ENCODE measurements around the gene GLIS1. TPM values are rescaled to one million over a fixed set of nuclear protein-coding genes. Genes with fewer than 3 reads are reported as not detected.

GLIS1 gene
- total and polyA plus RNA-seq, 8 donors = 0.20 to 4.8 (median 0.55) TPM; not detected in 1

DNA sequence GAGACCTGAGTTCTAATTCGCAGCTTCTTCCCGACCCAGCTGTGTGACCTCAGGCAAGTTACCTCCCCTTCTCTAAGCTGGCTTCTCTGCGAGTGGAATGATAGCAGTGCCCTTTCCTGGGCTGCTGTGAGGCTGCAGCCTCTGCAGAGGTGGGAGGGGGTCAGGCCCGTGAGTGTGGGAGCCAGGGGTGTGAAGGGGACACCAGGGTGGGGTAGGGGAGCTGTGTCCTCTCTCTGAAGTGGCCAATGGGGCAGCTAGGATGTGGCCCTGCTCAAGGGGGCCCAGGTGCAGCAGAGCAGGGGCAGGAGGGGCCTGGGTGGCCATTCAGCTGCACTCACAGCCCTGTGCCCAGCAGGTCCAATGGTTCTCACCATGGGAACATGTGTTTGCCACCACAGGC, 255.3 kb downstream of the GLIS1 start:
- Histone ChIP-seq H3K27ac (no peak overlapping the region), H3K4me1 (peaks cover 0 to 7% (median 4%) of the 10 kb centered on the region in 4 donors), H3K9me3 (no peaks in the 10 kb centered on the region), H3K4me3 (no peak overlapping the region), H3K36me3 (no peaks in the 10 kb centered on the region), H3K27me3 (peaks cover 0 to 34% (median 21%) of the 10 kb centered on the region in 3 donors)
- TF ChIP-seq POLR2AphosphoS5 (IDR thresholded peaks at IDR 0.05) = no peak
- TF ChIP-seq, protein P1, sequence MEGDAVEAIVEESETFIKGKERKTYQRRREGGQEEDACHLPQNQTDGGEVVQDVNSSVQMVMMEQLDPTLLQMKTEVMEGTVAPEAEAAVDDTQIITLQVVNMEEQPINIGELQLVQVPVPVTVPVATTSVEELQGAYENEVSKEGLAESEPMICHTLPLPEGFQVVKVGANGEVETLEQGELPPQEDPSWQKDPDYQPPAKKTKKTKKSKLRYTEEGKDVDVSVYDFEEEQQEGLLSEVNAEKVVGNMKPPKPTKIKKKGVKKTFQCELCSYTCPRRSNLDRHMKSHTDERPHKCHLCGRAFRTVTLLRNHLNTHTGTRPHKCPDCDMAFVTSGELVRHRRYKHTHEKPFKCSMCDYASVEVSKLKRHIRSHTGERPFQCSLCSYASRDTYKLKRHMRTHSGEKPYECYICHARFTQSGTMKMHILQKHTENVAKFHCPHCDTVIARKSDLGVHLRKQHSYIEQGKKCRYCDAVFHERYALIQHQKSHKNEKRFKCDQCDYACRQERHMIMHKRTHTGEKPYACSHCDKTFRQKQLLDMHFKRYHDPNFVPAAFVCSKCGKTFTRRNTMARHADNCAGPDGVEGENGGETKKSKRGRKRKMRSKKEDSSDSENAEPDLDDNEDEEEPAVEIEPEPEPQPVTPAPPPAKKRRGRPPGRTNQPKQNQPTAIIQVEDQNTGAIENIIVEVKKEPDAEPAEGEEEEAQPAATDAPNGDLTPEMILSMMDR (IDR thresholded peaks at IDR 0.05) = no peak
- no peak for TF ChIP-seq POLR2A (IDR thresholded peaks at IDR 0.05)
- no peak for TF ChIP-seq EP300 (IDR thresholded peaks at IDR 0.05)
- WGBS, 5 donors = 73 to 100% (median 79%) methylated on average over 2 to 4 of the region's 4 CpGs
- intact Hi-C loops (cut with DNase I; ENCODE audit: low total_unique reads) = loop anchor here (5.0 to 10.0 kb wide), 2 partner anchors 201 to 274 kb away; no protein-coding TSS in a partner anchor
- no peak for DNase-seq

DNA sequence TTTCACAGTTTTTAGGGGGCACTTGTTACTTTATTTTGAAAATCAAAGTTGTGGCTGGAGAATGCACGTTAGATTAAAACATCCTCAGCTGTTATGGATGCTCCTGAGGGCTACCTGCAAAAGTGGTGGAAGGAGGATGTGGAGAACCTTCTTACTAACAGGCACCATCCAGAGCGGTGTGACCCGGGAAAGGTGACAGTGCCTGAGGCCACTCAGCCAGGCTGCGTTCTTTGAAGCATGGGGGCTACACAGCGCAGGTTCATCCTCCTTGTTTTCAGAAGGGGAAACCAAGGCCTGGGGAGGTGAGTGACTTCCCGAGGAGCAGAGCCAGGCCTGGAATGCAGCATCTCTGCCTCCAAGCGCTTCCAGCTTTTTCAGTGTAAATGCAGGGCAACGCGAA, 255.8 kb downstream of the GLIS1 start:
- no peak for DNase-seq
- Histone ChIP-seq H3K9me3 (no peaks in the 10 kb centered on the region), H3K27ac (no peak overlapping the region), H3K4me1 (peaks cover 0 to 7% (median 4%) of the 10 kb centered on the region in 4 donors), H3K4me3 (no peak overlapping the region), H3K27me3 (peaks cover 0 to 34% (median 16%) of the 10 kb centered on the region in 3 donors), H3K36me3 (no peaks in the 10 kb centered on the region)
- TF ChIP-seq POLR2A (IDR thresholded peaks at IDR 0.05) (no peak), POLR2AphosphoS5 (IDR thresholded peaks at IDR 0.05) (no peak), EP300 (IDR thresholded peaks at IDR 0.05) (no peak)
- TF ChIP-seq, protein P1 (IDR thresholded peaks at IDR 0.05) = no peak
- intact Hi-C loops (cut with DNase I; ENCODE audit: low total_unique reads) = loop anchor here (5.0 to 10.0 kb wide), 2 partner anchors 202 to 274 kb away; no protein-coding TSS in a partner anchor
- 90 to 92% (median 90%) methylated on average over 7 to 9 of the region's 9 CpGs for WGBS, 5 donors

DNA sequence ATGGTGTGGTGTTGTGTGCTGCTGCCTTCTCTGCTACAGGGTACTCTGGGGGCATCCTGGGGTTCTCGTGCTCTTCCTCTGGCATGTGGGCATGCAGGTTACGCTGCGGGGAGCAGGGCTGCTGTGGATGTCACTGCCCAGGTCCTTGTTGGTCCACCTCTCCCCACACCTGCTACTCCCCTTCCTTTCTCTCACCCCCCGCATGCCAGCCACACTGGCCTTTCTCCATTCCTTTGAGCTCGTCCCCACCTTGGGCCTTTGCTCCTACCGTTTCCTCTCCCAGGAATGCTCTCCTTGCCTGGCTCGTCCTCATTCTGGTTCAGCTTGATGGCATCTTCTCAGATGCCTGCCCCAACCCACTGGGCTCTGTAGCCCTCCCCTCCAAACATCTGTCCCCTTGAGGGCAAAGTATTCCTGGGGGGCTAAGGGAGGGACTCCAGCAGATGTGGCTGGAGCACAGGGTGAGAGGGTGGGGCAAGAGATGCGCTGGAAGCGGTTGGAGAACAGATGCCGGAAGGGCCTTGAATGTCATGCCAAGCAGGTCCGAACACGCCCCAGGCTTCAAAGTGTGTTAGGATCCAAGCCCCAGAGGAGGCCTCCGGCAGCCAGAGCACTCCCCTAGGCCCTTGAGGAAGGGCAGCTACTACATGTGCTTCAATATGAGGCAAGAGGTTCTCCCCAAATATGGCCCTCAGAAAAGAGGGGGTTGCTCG, 256.4 kb downstream of the GLIS1 start:
- Histone ChIP-seq H3K4me1 (peaks cover 0 to 7% (median 4%) of the 10 kb centered on the region in 4 donors), H3K9me3 (no peaks in the 10 kb centered on the region), H3K4me3 (no peak overlapping the region), H3K27me3 (peaks cover 0 to 34% (median 15%) of the 10 kb centered on the region in 3 donors), H3K36me3 (no peaks in the 10 kb centered on the region), H3K27ac (no peak overlapping the region)
- TF ChIP-seq POLR2A (IDR thresholded peaks at IDR 0.05) (no peak), POLR2AphosphoS5 (IDR thresholded peaks at IDR 0.05) (no peak), EP300 (IDR thresholded peaks at IDR 0.05) (no peak)
- TF ChIP-seq, protein P1 (IDR thresholded peaks at IDR 0.05) = no peak
- intact Hi-C loops (cut with DNase I; ENCODE audit: low total_unique reads) = loop anchor here (5.0 to 10.0 kb wide), 2 partner anchors 202 to 275 kb away; no protein-coding TSS in a partner anchor
- DNase-seq = no peak
- WGBS, 5 donors = 84 to 89% (median 87%) methylated on average over 13 to 14 of the region's 14 CpGs

DNA sequence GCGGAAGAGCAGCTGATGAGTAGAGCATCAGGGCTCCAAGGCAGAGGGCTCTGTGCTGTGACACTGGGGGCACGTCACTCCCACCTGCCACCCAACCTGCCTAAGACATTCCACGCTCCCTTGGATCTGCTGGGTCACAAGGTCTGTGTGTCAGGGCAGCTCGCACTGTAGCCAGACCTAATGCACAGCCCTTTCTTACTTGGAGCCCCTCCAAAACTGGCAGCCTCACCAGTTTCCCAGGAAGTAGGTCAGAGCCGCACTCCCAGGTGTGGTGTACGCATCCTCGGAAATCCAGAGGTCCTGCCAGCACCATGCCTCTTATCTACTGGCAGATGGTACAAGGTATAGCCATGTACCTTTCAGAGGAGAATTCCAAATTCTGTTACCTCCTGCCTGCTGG, 257.5 kb downstream of the GLIS1 start:
- intact Hi-C loops (cut with DNase I; ENCODE audit: low total_unique reads) = loop anchor here (5.0 to 10.0 kb wide), 2 partner anchors 203 to 276 kb away; no protein-coding TSS in a partner anchor
- 57 to 80% (median 61%) methylated on average over 5 to 7 of the region's 7 CpGs for WGBS, 5 donors

More for the DNA sequence above, 257.5 kb downstream of the GLIS1 start:
- no peak for DNase-seq
- TF ChIP-seq POLR2A (IDR thresholded peaks at IDR 0.05) (no peak), POLR2AphosphoS5 (IDR thresholded peaks at IDR 0.05) (no peak), EP300 (IDR thresholded peaks at IDR 0.05) (no peak)
- TF ChIP-seq, protein P1 (IDR thresholded peaks at IDR 0.05) = no peak
- Histone ChIP-seq H3K27ac (no peak overlapping the region), H3K36me3 (no peaks in the 10 kb centered on the region), H3K4me3 (no peak overlapping the region), H3K27me3 (peaks cover 0 to 29% (median 10%) of the 10 kb centered on the region in 3 donors), H3K9me3 (no peaks in the 10 kb centered on the region), H3K4me1 (peaks cover 0 to 7% (median 4%) of the 10 kb centered on the region in 4 donors)

All from stomach (tissue), 9 donors.